Parathyroid adenoma (tissue), 2 donors: ENCODE results near the gene MRPL36.

Experiments used
- H2AFZ ChIP-seq: fragments of 300-600 bp; sonication (generic); one replicate; pipeline ENCODE4 v1.7.0; 2017; ENCODE audit warnings: antibody characterized with exemption, mild to moderate bottlenecking
- H3K27ac ChIP-seq: fragments of 300-600 bp; sonication (generic); one replicate; pipeline ENCODE4 v1.7.0; 2017
- H3K27me3 ChIP-seq: fragments of 300-600 bp; sonication (generic); one replicate; pipeline ENCODE4 v1.7.0; 2017; ENCODE audit warnings: low read length; ENCODE audit not compliant: control insufficient read depth, insufficient read depth
- H3K36me3 ChIP-seq: fragments of 300-600 bp; sonication (generic); one replicate; pipeline ENCODE4 v1.7.0; 2017; ENCODE audit warnings: low read length; ENCODE audit not compliant: control insufficient read depth, insufficient read depth
- H3K4me1 ChIP-seq: fragments of 300-600 bp; sonication (generic); one replicate; pipeline ENCODE4 v1.7.0; 2017; ENCODE audit warnings: control low read depth
- H3K4me2 ChIP-seq: fragments of 300-600 bp; sonication (generic); one replicate; pipeline ENCODE4 v1.7.0; 2017; ENCODE audit warnings: low read length
- H3K4me3 ChIP-seq: fragments of 300-600 bp; sonication (generic); one replicate; pipeline ENCODE4 v1.7.0; 2017; ENCODE audit warnings: low read depth, low read length
- H3K79me2 ChIP-seq: fragments of 300-600 bp; sonication (generic); one replicate; pipeline ENCODE4 v1.7.0; 2017; ENCODE audit warnings: control low read depth
- H3K9ac ChIP-seq: fragments of 300-600 bp; sonication (generic); one replicate; pipeline ENCODE4 v1.7.0; 2017; ENCODE audit warnings: mild to moderate bottlenecking
- H3K9me3 ChIP-seq: fragments of 300-600 bp; sonication (generic); one replicate; pipeline ENCODE4 v1.7.0; 2017; ENCODE audit warnings: low read length; ENCODE audit not compliant: control insufficient read depth
- TF ChIP-seq, protein P1 (sequence below): fragments of 300-600 bp; sonication (generic); IDR thresholded peaks from one replicate; pipeline ENCODE4 v1.7.0; 2017; ENCODE audit warnings: antibody characterized with exemption, mild to moderate bottlenecking
- donor health status: primary hyperparathyroidism.

Gene MRPL36

DNA sequence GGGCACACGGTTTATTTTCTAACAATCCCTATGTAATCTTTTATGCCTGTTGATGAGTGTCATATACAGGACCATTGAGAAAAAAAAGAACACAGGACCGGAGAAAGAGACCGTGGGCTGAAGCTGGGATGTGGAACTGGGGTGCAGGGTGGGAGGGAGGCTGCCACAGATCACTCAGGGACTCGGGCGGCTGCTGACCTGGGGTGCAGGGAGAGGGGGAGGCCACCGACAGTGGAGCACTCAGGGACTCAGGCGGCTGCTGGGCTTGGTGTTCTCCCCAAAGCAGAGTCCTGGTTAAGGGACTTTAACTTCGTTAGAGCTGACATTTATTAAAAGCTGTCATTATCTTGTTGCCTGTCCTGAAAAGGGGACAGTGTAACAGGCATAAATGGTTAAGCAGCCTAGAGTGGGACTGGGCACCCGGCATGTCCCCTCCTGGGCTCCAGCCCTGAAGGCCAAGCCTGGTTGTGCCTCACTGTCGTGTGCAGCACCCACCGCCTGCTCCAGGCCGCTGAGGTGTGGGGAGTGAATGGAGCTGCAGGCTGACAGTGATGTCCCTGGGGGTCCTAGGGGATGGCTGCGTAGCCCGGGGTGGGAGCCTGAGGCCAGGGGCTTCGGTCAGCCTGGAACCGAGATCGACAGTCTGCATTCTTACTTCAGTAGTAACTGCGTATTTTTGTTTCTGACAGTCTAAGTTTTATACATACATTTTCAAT is 15.6 kb upstream of the MRPL36 start:
- H3K36me3 ChIP-seq: no peaks in the 10 kb centered on the region
- no peak overlapping the region for H2AFZ ChIP-seq
- no peaks in the 10 kb centered on the region for H3K27me3 ChIP-seq
- H3K9me3 ChIP-seq: no peaks in the 10 kb centered on the region
- H3K79me2 ChIP-seq: peaks cover 3% of the 10 kb centered on the region
- TF ChIP-seq, protein P1, sequence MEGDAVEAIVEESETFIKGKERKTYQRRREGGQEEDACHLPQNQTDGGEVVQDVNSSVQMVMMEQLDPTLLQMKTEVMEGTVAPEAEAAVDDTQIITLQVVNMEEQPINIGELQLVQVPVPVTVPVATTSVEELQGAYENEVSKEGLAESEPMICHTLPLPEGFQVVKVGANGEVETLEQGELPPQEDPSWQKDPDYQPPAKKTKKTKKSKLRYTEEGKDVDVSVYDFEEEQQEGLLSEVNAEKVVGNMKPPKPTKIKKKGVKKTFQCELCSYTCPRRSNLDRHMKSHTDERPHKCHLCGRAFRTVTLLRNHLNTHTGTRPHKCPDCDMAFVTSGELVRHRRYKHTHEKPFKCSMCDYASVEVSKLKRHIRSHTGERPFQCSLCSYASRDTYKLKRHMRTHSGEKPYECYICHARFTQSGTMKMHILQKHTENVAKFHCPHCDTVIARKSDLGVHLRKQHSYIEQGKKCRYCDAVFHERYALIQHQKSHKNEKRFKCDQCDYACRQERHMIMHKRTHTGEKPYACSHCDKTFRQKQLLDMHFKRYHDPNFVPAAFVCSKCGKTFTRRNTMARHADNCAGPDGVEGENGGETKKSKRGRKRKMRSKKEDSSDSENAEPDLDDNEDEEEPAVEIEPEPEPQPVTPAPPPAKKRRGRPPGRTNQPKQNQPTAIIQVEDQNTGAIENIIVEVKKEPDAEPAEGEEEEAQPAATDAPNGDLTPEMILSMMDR: no peak
- H3K4me2 ChIP-seq: no peak overlapping the region
- H3K27ac ChIP-seq: no peak overlapping the region
- no peak overlapping the region for H3K9ac ChIP-seq
- no peak overlapping the region for H3K4me3 ChIP-seq
- no peaks in the 10 kb centered on the region for H3K4me1 ChIP-seq

DNA sequence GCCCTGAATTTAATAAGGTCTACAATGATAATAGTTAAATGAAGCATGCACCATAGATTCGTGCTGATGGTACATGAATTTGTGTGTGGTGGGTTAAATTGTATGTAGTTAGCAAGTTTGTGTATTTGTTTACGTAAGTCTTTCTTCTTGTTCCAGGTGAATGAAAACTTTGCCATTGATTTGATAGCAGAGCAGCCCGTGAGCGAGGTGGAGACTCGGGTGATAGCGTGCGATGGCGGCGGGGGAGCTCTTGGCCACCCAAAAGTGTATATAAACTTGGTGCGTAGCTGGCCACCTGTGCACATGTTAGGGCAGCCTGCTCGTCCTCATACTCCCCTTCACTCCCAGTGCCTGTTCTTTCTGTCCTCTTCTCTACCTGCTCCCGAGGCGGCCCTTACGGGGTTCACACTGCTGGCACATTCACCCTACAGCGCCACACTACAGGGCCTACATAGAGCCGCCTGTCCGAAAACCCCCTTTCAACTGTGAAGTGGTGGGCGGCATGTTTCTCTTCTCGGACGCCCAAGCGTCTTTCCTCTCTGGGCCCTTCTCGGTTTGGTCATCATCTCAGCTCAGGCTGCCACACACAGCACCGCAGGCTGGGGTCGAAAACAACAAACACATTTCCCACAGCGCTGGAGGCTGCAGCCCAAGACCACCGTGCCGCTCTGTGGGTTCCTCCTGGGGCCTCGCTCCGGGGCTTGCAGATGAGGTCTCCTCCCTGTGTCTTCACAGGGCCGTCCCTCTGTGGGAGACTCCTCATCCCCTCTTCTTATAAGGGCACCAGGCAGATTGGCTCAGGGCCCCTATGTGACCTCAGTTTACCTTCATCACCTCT is 14.8 kb upstream of the MRPL36 start:
- no peak overlapping the region for H3K9ac ChIP-seq
- no peak overlapping the region for H3K4me3 ChIP-seq
- TF ChIP-seq, protein P1: no peak
- H3K36me3 ChIP-seq: no peaks in the 10 kb centered on the region
- no peak overlapping the region for H3K4me2 ChIP-seq
- H3K4me1 ChIP-seq: no peaks in the 10 kb centered on the region
- H3K27ac ChIP-seq: no peak overlapping the region
- no peaks in the 10 kb centered on the region for H3K27me3 ChIP-seq
- H3K79me2 ChIP-seq: peaks cover 3% of the 10 kb centered on the region
- H2AFZ ChIP-seq: no peak overlapping the region
- no peaks in the 10 kb centered on the region for H3K9me3 ChIP-seq

DNA sequence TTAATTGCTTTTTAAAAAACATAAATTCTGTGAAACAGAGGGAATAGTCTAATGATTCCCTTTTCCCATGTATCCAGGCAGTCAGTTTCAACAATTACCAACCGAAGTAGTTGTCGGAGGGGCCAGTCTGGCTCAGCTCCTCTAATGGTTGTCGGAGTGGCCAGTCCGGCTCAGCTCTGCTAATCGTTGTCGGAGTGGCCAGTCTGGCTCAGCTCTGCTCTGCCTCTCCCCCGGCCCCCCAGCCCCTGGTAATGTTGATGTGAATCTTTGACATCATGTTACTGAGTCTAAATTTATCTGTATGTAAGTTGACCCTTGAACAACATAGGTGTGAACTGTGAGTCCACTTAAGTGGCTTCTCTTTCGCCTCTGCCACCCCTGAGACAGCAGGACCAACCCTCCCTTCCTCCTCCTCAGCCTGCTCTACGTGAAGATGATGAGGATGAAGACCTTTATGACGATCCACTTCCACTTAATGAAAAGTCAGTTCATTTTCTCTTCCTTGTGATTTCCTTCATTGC is 11.0 kb upstream of the MRPL36 start:
- H3K27ac ChIP-seq: no peak overlapping the region
- no peak overlapping the region for H3K4me2 ChIP-seq
- H3K4me1 ChIP-seq: no peaks in the 10 kb centered on the region
- H3K4me3 ChIP-seq: no peak overlapping the region
- peaks cover 16% of the 10 kb centered on the region for H3K79me2 ChIP-seq
- no peaks in the 10 kb centered on the region for H3K27me3 ChIP-seq
- no peaks in the 10 kb centered on the region for H3K36me3 ChIP-seq
- H3K9me3 ChIP-seq: no peaks in the 10 kb centered on the region
- H2AFZ ChIP-seq: no peak overlapping the region
- H3K9ac ChIP-seq: no peak overlapping the region
- TF ChIP-seq, protein P1: no peak

DNA sequence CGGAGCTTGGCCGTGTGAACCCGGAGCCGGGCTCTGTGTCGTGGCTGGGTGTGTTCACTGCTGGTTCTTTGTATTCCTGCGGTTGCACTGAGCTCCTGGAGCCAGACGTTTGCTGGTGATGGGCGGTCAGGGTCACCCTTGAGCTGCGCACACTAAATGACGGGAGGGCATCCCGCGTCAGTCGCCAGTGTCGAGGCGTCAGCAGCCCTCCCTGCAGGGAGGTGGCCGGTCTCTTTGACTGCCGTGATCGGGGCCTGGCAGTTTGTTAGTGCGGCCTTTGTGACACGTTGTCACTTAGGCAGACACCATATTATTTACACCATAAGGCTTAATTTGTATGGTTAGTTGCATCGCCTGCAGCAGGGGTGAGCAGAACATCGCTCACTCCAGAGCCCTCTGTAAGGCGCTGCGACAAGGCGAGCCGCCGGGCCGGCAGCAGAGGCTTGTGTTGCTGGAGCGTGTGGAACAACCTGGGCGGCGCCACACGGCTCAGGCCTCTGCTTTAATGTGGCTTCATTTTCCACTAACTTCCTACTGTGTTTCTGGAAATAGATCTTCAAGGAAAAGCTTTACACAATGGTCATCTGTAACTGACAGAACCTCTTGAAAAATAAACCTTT is 9.9 kb upstream of the MRPL36 start:
- H3K27ac ChIP-seq: no peak overlapping the region
- H3K4me2 ChIP-seq: no peak overlapping the region
- H3K27me3 ChIP-seq: no peaks in the 10 kb centered on the region
- H3K4me3 ChIP-seq: no peak overlapping the region
- H3K79me2 ChIP-seq: peaks cover 19% of the 10 kb centered on the region
- H3K4me1 ChIP-seq: no peaks in the 10 kb centered on the region
- no peaks in the 10 kb centered on the region for H3K36me3 ChIP-seq
- TF ChIP-seq, protein P1: no peak
- H3K9ac ChIP-seq: no peak overlapping the region
- H3K9me3 ChIP-seq: no peaks in the 10 kb centered on the region
- H2AFZ ChIP-seq: no peak overlapping the region
